ENCODE measurements around the gene TIMM13.

DNA sequence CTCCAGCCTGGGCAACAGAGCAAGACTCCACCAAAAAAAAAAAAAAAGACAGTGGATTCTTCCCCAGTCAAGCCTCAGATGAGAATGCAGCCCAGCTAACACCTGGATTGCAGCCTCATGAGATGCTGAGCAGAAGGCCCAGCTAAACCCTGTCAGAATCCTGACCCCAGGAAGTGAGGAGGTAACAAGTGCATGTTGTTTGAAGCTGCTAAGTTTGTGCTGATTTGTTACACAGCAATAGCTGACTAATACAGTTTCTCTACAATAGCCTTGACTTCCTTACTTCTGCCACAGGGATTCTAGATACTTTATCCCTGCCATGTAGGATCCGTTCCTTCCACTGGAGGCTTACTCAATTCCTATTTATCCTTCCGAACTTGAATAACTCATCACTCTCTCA is 46.8 kb downstream of the TIMM13 start:
- no peak for TF ChIP-seq TCF3 (CRISPR knock-in tag; IDR thresholded peaks at IDR 0.05)
- no peak for TF ChIP-seq BHLHE40 (IDR thresholded peaks at IDR 0.05; ENCODE audit: low read length)

Data from K562 (cell line).